Heart left ventricle (tissue), 13 donors: ENCODE measurements around the gene MPP3.

Experiments used
- POLR2A ChIP-seq, 2 donors: fragments of 450-650 bp; IDR thresholded peaks; one replicate each; pipeline ENCODE4 v1.6.1; 2017; ENCODE audit warnings: antibody characterized with exemption in 2 of 2, mild to moderate bottlenecking in 2 of 2, moderate library complexity in 2 of 2
- TF ChIP-seq, protein P1 (sequence below), 12 donors: fragments of 200-600 bp; sonication (generic) in 4 of 12; IDR thresholded peaks; one replicate each; pipeline versions ENCODE4 v1.5.0 to v1.8.0; 2018 to 2022; ENCODE audit warnings: antibody characterized with exemption in 12 of 12, mild to moderate bottlenecking in 5 of 12
- donor health status: ischemic (EF 13 %, LVEDD 7.1; RV severe dilation, severe dysfunction).
- donor health status: DM: no; HTN: yes; CAD: no.
- donor health status: DM: no; HTN: no; CAD: no.
- donor health status: ischemic (EF 25% LVEDD 6.9; RV normal size, moderate dysfunction).
- donor health status: ischemic (EF 25% LVEDD 5.7; RV mildly dilated, moderate dysfunction).
- donor health status: ischemic (EF 35%, LVEDD 5.7; RV mildly dilated, moderate dysfunction).
- donor health status: nonischemic (EF 11% LVEDD 7.7; RV severe dilation, severe dysfunction).
- donor health status: DM: yes; HTN: yes; CAD: no.
- donor health status: PGD.
- donor health status: ischemic (EF 29% LVEDD 5.4; RV normal size, mild dysfunction).
- donor health status: nonischemic (EF 23%, LVEDD 6.1; RV moderate dilation, normal function).

GRCh38 chr17:43778337-43779144 lies 54.4 kb downstream of the MPP3 start, which contains the start of gene DUSP3:
- TF ChIP-seq, protein P1, sequence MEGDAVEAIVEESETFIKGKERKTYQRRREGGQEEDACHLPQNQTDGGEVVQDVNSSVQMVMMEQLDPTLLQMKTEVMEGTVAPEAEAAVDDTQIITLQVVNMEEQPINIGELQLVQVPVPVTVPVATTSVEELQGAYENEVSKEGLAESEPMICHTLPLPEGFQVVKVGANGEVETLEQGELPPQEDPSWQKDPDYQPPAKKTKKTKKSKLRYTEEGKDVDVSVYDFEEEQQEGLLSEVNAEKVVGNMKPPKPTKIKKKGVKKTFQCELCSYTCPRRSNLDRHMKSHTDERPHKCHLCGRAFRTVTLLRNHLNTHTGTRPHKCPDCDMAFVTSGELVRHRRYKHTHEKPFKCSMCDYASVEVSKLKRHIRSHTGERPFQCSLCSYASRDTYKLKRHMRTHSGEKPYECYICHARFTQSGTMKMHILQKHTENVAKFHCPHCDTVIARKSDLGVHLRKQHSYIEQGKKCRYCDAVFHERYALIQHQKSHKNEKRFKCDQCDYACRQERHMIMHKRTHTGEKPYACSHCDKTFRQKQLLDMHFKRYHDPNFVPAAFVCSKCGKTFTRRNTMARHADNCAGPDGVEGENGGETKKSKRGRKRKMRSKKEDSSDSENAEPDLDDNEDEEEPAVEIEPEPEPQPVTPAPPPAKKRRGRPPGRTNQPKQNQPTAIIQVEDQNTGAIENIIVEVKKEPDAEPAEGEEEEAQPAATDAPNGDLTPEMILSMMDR (IDR thresholded peaks at IDR 0.05): peak in 1 of 12 donors; percentile 6
- peak; percentile 68 to 74 for TF ChIP-seq POLR2A (IDR thresholded peaks at IDR 0.05)
